Measurements from ENCODE around the gene SCEL. TPM values are rescaled to one million over a fixed set of nuclear protein-coding genes. Genes with fewer than 3 reads are reported as not detected.

The SCEL gene
- total RNA-seq, 3 donors from 2014 or later (not counting 1 experiment from before 2014, with no cell fraction given): not detected

- WGBS (ENCODE audit: insufficient coverage): 74% methylated on average over 2 of the region's 2 CpGs
Measured at GRCh38 chr13:77595166-77595810, 59.8 kb downstream of the SCEL start.

GRCh38 chr13:77596777-77597176, 61.3 kb downstream of the SCEL start:
- Mint-ChIP-seq H3K27ac (no peak overlapping the region), H3K9me3 (no peaks in the 10 kb centered on the region), H3K27me3 (ENCODE audit: low read depth in 2 of 2) (peaks cover 11 to 16% of the 10 kb centered on the region in 2 donors), H3K4me3 (no peak overlapping the region), H3K36me3 (no peaks in the 10 kb centered on the region), H3K4me1 (no peaks in the 10 kb centered on the region)
- TF ChIP-seq CTCF (IDR thresholded peaks at IDR 0.05): no peak
- Histone ChIP-seq H3K9me3 (ENCODE audit: control insufficient read depth, insufficient read depth, low read length) (no peaks in the 10 kb centered on the region), H3K27me3 (ENCODE audit: control insufficient read depth, insufficient read depth, low read length) (peaks cover 4% of the 10 kb centered on the region), H3K27ac (ENCODE audit: low read length) (no peak overlapping the region), H3K36me3 (ENCODE audit: control insufficient read depth, insufficient read depth, low read length) (no peaks in the 10 kb centered on the region), H3K4me3 (ENCODE audit: low read length) (no peak overlapping the region), H3K4me1 (ENCODE audit: control insufficient read depth, insufficient read depth, low read length) (no peaks in the 10 kb centered on the region)
- DNase-seq: no peak
- no peak for ATAC-seq
- WGBS (ENCODE audit: insufficient coverage): 72% methylated on average over 1 of the region's 1 CpG
- intact Hi-C loops (cut with micrococcal nuclease): no loop called here

More at GRCh38 chr13:77595166-77595810, 59.8 kb downstream of the SCEL start:
- Histone ChIP-seq H3K9me3 (ENCODE audit: control insufficient read depth, insufficient read depth, low read length) (no peaks in the 10 kb centered on the region), H3K36me3 (ENCODE audit: control insufficient read depth, insufficient read depth, low read length) (no peaks in the 10 kb centered on the region), H3K4me1 (ENCODE audit: control insufficient read depth, insufficient read depth, low read length) (no peaks in the 10 kb centered on the region), H3K27me3 (ENCODE audit: control insufficient read depth, insufficient read depth, low read length) (peaks cover 2% of the 10 kb centered on the region), H3K4me3 (ENCODE audit: low read length) (no peak overlapping the region), H3K27ac (ENCODE audit: low read length) (no peak overlapping the region)
- Mint-ChIP-seq H3K4me3 (no peak overlapping the region), H3K9me3 (no peaks in the 10 kb centered on the region), H3K4me1 (no peaks in the 10 kb centered on the region), H3K27ac (no peak overlapping the region), H3K27me3 (ENCODE audit: low read depth in 2 of 2) (peaks cover 11 to 16% of the 10 kb centered on the region in 2 donors), H3K36me3 (no peaks in the 10 kb centered on the region)
- ATAC-seq (no peak), DNase-seq (no peak)
- TF ChIP-seq CTCF (IDR thresholded peaks at IDR 0.05): no peak
- intact Hi-C loops (cut with micrococcal nuclease): no loop called here

GRCh38 chr13:77599351-77599750, 63.8 kb downstream of the SCEL start:
- no peaks in the 10 kb centered on the region for H3K36me3 Mint-ChIP-seq
- Histone ChIP-seq H3K4me3 (ENCODE audit: low read length) (no peak overlapping the region), H3K4me1 (ENCODE audit: control insufficient read depth, insufficient read depth, low read length) (no peaks in the 10 kb centered on the region), H3K27me3 (ENCODE audit: control insufficient read depth, insufficient read depth, low read length) (peaks cover 3% of the 10 kb centered on the region), H3K9me3 (ENCODE audit: control insufficient read depth, insufficient read depth, low read length) (no peaks in the 10 kb centered on the region), H3K27ac (ENCODE audit: low read length) (no peak overlapping the region), H3K36me3 (ENCODE audit: control insufficient read depth, insufficient read depth, low read length) (no peaks in the 10 kb centered on the region)
- H3K27me3 Mint-ChIP-seq (ENCODE audit: low read depth in 2 of 2): peaks cover 7 to 9% of the 10 kb centered on the region in 2 donors
- H3K9me3 Mint-ChIP-seq: no peaks in the 10 kb centered on the region
- intact Hi-C loops (cut with micrococcal nuclease): no loop called here
- DNase-seq: no peak
- no peak overlapping the region for H3K27ac Mint-ChIP-seq
- no peak overlapping the region for H3K4me3 Mint-ChIP-seq
- ATAC-seq: no peak
- TF ChIP-seq CTCF (IDR thresholded peaks at IDR 0.05): no peak
- 92% methylated on average over 2 of the region's 2 CpGs for WGBS (ENCODE audit: insufficient coverage)
- no peaks in the 10 kb centered on the region for H3K4me1 Mint-ChIP-seq

- intact Hi-C loops (cut with micrococcal nuclease): no loop called here
- H3K27ac ChIP-seq (ENCODE audit: low read length): no peak overlapping the region
- no peaks in the 10 kb centered on the region for H3K4me1 Mint-ChIP-seq
- peaks cover 3% of the 10 kb centered on the region for H3K27me3 ChIP-seq (ENCODE audit: control insufficient read depth, insufficient read depth, low read length)
- no peak for TF ChIP-seq CTCF (IDR thresholded peaks at IDR 0.05)
- H3K4me3 ChIP-seq (ENCODE audit: low read length): no peak overlapping the region
- no peaks in the 10 kb centered on the region for H3K36me3 ChIP-seq (ENCODE audit: control insufficient read depth, insufficient read depth, low read length)
- H3K36me3 Mint-ChIP-seq: no peaks in the 10 kb centered on the region
- ATAC-seq (no peak), DNase-seq (no peak)
- H3K9me3 Mint-ChIP-seq: no peaks in the 10 kb centered on the region
- H3K4me3 Mint-ChIP-seq: no peak overlapping the region
- peaks cover 0 to 6% of the 10 kb centered on the region in 2 donors for H3K27me3 Mint-ChIP-seq (ENCODE audit: low read depth in 2 of 2)
- no peaks in the 10 kb centered on the region for H3K9me3 ChIP-seq (ENCODE audit: control insufficient read depth, insufficient read depth, low read length)
- no peaks in the 10 kb centered on the region for H3K4me1 ChIP-seq (ENCODE audit: control insufficient read depth, insufficient read depth, low read length)
- 70% methylated on average over 2 of the region's 2 CpGs for WGBS (ENCODE audit: insufficient coverage)
- H3K27ac Mint-ChIP-seq: no peak overlapping the region
Measured at GRCh38 chr13:77600701-77601100, 65.2 kb downstream of the SCEL start.

Data from natural killer cell (primary cell).